ENCODE measurements around the gene TCF7L2.

TCF7L2 gene

DNA sequence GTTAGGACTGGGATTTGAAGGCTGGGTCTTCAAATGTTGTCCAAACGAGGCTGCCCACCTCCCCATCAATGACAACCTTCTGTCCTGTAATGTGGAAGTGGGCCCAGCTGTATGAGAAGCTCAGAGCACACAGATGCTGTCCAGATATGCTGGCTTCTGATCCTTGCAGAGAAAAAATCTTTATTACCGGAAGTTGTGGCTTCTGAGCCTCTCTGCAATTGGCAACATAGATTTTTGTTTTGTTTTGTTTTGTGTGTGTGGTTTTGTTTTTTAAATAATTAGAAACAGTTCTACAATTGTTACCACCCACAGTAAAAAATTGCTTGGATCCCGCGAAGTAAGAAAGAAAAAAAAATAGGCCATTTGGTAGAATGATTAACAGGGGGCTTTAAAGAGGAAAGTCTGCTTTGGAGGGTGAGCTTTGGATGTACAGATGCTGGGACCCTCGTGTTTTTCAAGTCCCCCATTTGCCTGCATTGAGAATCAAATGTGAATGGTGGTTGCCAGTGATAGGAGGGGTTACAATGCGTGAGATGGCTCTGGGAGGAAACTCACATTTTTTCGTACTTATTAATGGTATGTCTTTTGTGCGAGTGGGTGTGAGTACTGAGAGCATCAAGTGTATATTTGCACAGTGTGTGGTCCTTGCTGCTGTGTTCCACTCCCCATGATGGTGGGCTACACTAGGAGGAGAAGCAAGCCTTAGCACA, 153.2 kb downstream of the TCF7L2 start:
- TF ChIP-seq TAF1 (IDR thresholded peaks at IDR 0.05; ENCODE audit: borderline replicate concordance, insufficient read depth, low read length) = no peak

- TF ChIP-seq FOXP2 (optimal IDR thresholded peaks at IDR 0.05; ENCODE audit: borderline replicate concordance, extremely low read depth, extremely low read length, insufficient read depth) = no peak
- TF ChIP-seq POLR2AphosphoS5 (IDR thresholded peaks at IDR 0.05; ENCODE audit: low read depth, low read length) = no peak
- TF ChIP-seq REST (IDR thresholded peaks at IDR 0.05; ENCODE audit: insufficient read depth in 1 of 2, low read depth in 2 of 2, low read length in 2 of 2) = no peak
- TF ChIP-seq TAF1 (IDR thresholded peaks at IDR 0.05; ENCODE audit: borderline replicate concordance, insufficient read depth, low read length) = no peak
- no peak for TF ChIP-seq SIN3A (IDR thresholded peaks at IDR 0.05; ENCODE audit: borderline replicate concordance, insufficient read depth, low read length)
These were observed 154.0 kb downstream of the TCF7L2 start for GRCh38 chr10:113104047-113104446.

GRCh38 chr10:113108194-113108835, 158.3 kb downstream of the TCF7L2 start:
- no peak for TF ChIP-seq TAF1 (IDR thresholded peaks at IDR 0.05; ENCODE audit: borderline replicate concordance, insufficient read depth, low read length)
- TF ChIP-seq FOXP2 (optimal IDR thresholded peaks at IDR 0.05; ENCODE audit: borderline replicate concordance, extremely low read depth, extremely low read length, insufficient read depth) = no peak
- no peak for TF ChIP-seq SIN3A (IDR thresholded peaks at IDR 0.05; ENCODE audit: borderline replicate concordance, insufficient read depth, low read length)
- no peak for TF ChIP-seq POLR2AphosphoS5 (IDR thresholded peaks at IDR 0.05; ENCODE audit: low read depth, low read length)
- TF ChIP-seq REST (IDR thresholded peaks at IDR 0.05; ENCODE audit: insufficient read depth in 1 of 2, low read depth in 2 of 2, low read length in 2 of 2) = no peak

GRCh38 chr10:113108948-113109347, 158.9 kb downstream of the TCF7L2 start:
- no peak for TF ChIP-seq SIN3A (IDR thresholded peaks at IDR 0.05; ENCODE audit: borderline replicate concordance, insufficient read depth, low read length)
- TF ChIP-seq FOXP2 (optimal IDR thresholded peaks at IDR 0.05; ENCODE audit: borderline replicate concordance, extremely low read depth, extremely low read length, insufficient read depth) = no peak
- no peak for TF ChIP-seq TAF1 (IDR thresholded peaks at IDR 0.05; ENCODE audit: borderline replicate concordance, insufficient read depth, low read length)
- no peak for TF ChIP-seq REST (IDR thresholded peaks at IDR 0.05; ENCODE audit: insufficient read depth in 1 of 2, low read depth in 2 of 2, low read length in 2 of 2)
- TF ChIP-seq POLR2AphosphoS5 (IDR thresholded peaks at IDR 0.05; ENCODE audit: low read depth, low read length) = no peak

- no peak for TF ChIP-seq FOXP2 (optimal IDR thresholded peaks at IDR 0.05; ENCODE audit: borderline replicate concordance, extremely low read depth, extremely low read length, insufficient read depth)
- no peak for TF ChIP-seq REST (IDR thresholded peaks at IDR 0.05; ENCODE audit: insufficient read depth in 1 of 2, low read depth in 2 of 2, low read length in 2 of 2)
- TF ChIP-seq TAF1 (IDR thresholded peaks at IDR 0.05; ENCODE audit: borderline replicate concordance, insufficient read depth, low read length) = no peak
- no peak for TF ChIP-seq SIN3A (IDR thresholded peaks at IDR 0.05; ENCODE audit: borderline replicate concordance, insufficient read depth, low read length)
- no peak for TF ChIP-seq POLR2AphosphoS5 (IDR thresholded peaks at IDR 0.05; ENCODE audit: low read depth, low read length)
These were observed 161.2 kb downstream of the TCF7L2 start for GRCh38 chr10:113111260-113111659.

Data from PFSK-1 (cell line).